ENCODE results near the gene NWD2. TPM values are rescaled to one million over a fixed set of nuclear protein-coding genes. Genes with fewer than 3 reads are reported as not detected.

NWD2 gene
- total RNA-seq, 1 donor from 2014 or later, result not detected

DNA sequence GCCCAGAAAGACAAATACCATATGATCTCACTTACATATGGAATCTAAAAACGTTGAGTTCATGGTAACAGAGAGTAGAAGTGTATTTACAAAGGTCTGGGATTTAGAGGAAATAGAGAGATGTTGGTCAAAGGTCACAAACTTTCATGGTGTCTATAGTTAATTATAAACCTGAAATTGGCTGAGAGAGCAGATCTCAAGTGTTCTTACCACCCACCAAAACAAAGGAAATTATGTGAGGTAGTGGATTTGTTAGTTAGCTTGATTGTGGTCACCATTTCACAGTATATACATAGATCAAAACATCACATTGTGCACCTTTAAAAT is 186.8 kb downstream of the NWD2 start:
- no peaks in the 10 kb centered on the region for H3K4me1 ChIP-seq (ENCODE audit: control insufficient read depth in 3 of 3, insufficient read depth in 3 of 3, low read length in 3 of 3)
- no peaks in the 10 kb centered on the region for H3K9me3 ChIP-seq (ENCODE audit: control insufficient read depth in 3 of 3, low read length in 3 of 3)
- no peaks in the 10 kb centered on the region for H3K27me3 ChIP-seq (ENCODE audit: control insufficient read depth in 3 of 3, insufficient read depth in 3 of 3, low read length in 3 of 3)
- no peak overlapping the region for H3K9ac ChIP-seq (ENCODE audit: low read depth in 1 of 3, low read length in 3 of 3)
- H3K36me3 ChIP-seq (ENCODE audit: control insufficient read depth in 3 of 3, insufficient read depth in 3 of 3, low read length in 3 of 3), result no peaks in the 10 kb centered on the region
- H3K27ac ChIP-seq (ENCODE audit: low read depth, low read length), result no peak overlapping the region
- H3K4me3 ChIP-seq (ENCODE audit: low read length in 3 of 3), result no peak overlapping the region

DNA sequence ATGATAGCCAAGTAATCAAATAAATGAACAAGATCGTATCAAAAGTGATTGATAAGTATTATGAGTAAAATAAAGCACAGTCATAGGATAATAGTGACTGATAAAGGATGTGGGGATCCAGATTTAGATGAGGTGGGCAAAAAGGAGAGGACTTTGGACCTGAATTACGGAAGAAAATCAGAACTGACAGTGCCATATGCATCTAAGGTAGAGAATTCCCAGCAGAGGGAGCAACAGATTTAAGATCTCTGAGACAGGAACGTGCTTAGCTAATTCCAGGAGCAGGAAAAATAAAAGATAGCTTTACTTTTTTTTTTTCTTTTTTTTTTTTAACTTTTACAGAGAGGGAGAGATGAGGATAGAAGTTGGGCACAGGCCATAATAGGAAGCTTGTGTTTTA is 189.9 kb downstream of the NWD2 start:
- H3K36me3 ChIP-seq (ENCODE audit: control insufficient read depth in 3 of 3, insufficient read depth in 3 of 3, low read length in 3 of 3), result no peaks in the 10 kb centered on the region
- no peaks in the 10 kb centered on the region for H3K4me1 ChIP-seq (ENCODE audit: control insufficient read depth in 3 of 3, insufficient read depth in 3 of 3, low read length in 3 of 3)
- H3K27ac ChIP-seq (ENCODE audit: low read depth, low read length), result no peak overlapping the region
- no peaks in the 10 kb centered on the region for H3K27me3 ChIP-seq (ENCODE audit: control insufficient read depth in 3 of 3, insufficient read depth in 3 of 3, low read length in 3 of 3)
- no peak overlapping the region for H3K9ac ChIP-seq (ENCODE audit: low read depth in 1 of 3, low read length in 3 of 3)
- H3K9me3 ChIP-seq (ENCODE audit: control insufficient read depth in 3 of 3, low read length in 3 of 3), result no peaks in the 10 kb centered on the region
- H3K4me3 ChIP-seq (ENCODE audit: low read length in 3 of 3), result no peak overlapping the region

GRCh38 chr4:37436546-37436945 is 192.0 kb downstream of the NWD2 start:
- no peak overlapping the region for H3K27ac ChIP-seq (ENCODE audit: low read depth, low read length)
- no peaks in the 10 kb centered on the region for H3K36me3 ChIP-seq (ENCODE audit: control insufficient read depth in 3 of 3, insufficient read depth in 3 of 3, low read length in 3 of 3)
- peaks cover 0 to 3% (median 0%) of the 10 kb centered on the region in 3 donors for H3K27me3 ChIP-seq (ENCODE audit: control insufficient read depth in 3 of 3, insufficient read depth in 3 of 3, low read length in 3 of 3)
- no peak overlapping the region for H3K9ac ChIP-seq (ENCODE audit: low read depth in 1 of 3, low read length in 3 of 3)
- H3K4me1 ChIP-seq (ENCODE audit: control insufficient read depth in 3 of 3, insufficient read depth in 3 of 3, low read length in 3 of 3), result no peaks in the 10 kb centered on the region
- no peak overlapping the region for H3K4me3 ChIP-seq (ENCODE audit: low read length in 3 of 3)
- H3K9me3 ChIP-seq (ENCODE audit: control insufficient read depth in 3 of 3, low read length in 3 of 3), result no peaks in the 10 kb centered on the region

- no peaks in the 10 kb centered on the region for H3K4me1 ChIP-seq (ENCODE audit: control insufficient read depth in 3 of 3, insufficient read depth in 3 of 3, low read length in 3 of 3)
- no peaks in the 10 kb centered on the region for H3K36me3 ChIP-seq (ENCODE audit: control insufficient read depth in 3 of 3, insufficient read depth in 3 of 3, low read length in 3 of 3)
- H3K9me3 ChIP-seq (ENCODE audit: control insufficient read depth in 3 of 3, low read length in 3 of 3), result no peaks in the 10 kb centered on the region
- H3K27me3 ChIP-seq (ENCODE audit: control insufficient read depth in 3 of 3, insufficient read depth in 3 of 3, low read length in 3 of 3), result peaks cover 0 to 3% (median 0%) of the 10 kb centered on the region in 3 donors
- H3K27ac ChIP-seq (ENCODE audit: low read depth, low read length), result no peak overlapping the region
- H3K9ac ChIP-seq (ENCODE audit: low read depth in 1 of 3, low read length in 3 of 3), result no peak overlapping the region
- no peak overlapping the region for H3K4me3 ChIP-seq (ENCODE audit: low read length in 3 of 3)
Observed at GRCh38 chr4:37437163-37437562, 192.6 kb downstream of the NWD2 start.

DNA sequence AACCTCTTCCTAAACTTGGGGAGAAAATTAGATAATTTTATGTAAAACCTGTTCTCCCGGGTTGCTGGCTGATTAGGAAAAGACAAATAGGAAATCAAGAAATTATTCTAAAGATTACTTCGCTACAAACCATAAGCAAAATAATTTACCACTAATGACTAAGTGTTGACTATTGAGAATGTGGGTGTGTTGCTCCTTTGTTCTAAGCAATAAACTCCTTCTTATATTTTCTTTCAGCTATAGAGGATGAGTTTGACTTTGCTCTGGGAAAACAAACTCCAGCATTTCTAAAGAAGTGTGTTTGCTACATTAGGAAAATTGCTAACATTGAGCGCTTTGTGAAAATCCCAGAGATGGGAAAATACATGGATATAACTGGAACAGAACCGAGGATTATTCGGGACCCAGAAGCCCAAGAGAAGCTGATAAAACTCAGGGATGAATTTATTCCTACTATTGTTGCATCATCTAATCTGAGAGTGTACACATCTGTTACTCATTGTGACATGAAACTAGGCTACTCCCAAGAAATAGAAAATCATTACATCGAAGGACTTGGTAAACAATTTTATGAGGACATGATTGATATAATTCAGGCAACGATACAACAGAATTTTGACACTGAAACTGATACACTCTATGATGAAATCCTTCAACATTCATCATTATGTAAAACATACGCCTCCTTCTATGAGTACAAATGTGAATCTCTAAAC is 194.2 kb downstream of the NWD2 start:
- Histone ChIP-seq H3K36me3 (ENCODE audit: control insufficient read depth in 3 of 3, insufficient read depth in 3 of 3, low read length in 3 of 3) (no peaks in the 10 kb centered on the region), H3K27ac (ENCODE audit: low read depth, low read length) (no peak overlapping the region), H3K4me3 (ENCODE audit: low read length in 3 of 3) (no peak overlapping the region), H3K9ac (ENCODE audit: low read depth in 1 of 3, low read length in 3 of 3) (no peak overlapping the region), H3K4me1 (ENCODE audit: control insufficient read depth in 3 of 3, insufficient read depth in 3 of 3, low read length in 3 of 3) (no peaks in the 10 kb centered on the region), H3K9me3 (ENCODE audit: control insufficient read depth in 3 of 3, low read length in 3 of 3) (no peaks in the 10 kb centered on the region), H3K27me3 (ENCODE audit: control insufficient read depth in 3 of 3, insufficient read depth in 3 of 3, low read length in 3 of 3) (peaks cover 0 to 3% (median 0%) of the 10 kb centered on the region in 3 donors)

- H3K4me1 ChIP-seq (ENCODE audit: control insufficient read depth in 3 of 3, insufficient read depth in 3 of 3, low read length in 3 of 3), result no peaks in the 10 kb centered on the region
- H3K27ac ChIP-seq (ENCODE audit: low read depth, low read length), result no peak overlapping the region
- H3K36me3 ChIP-seq (ENCODE audit: control insufficient read depth in 3 of 3, insufficient read depth in 3 of 3, low read length in 3 of 3), result no peaks in the 10 kb centered on the region
- H3K27me3 ChIP-seq (ENCODE audit: control insufficient read depth in 3 of 3, insufficient read depth in 3 of 3, low read length in 3 of 3), result peaks cover 0 to 3% (median 0%) of the 10 kb centered on the region in 3 donors
- H3K4me3 ChIP-seq (ENCODE audit: low read length in 3 of 3), result no peak overlapping the region
- H3K9ac ChIP-seq (ENCODE audit: low read depth in 1 of 3, low read length in 3 of 3), result no peak overlapping the region
- no peaks in the 10 kb centered on the region for H3K9me3 ChIP-seq (ENCODE audit: control insufficient read depth in 3 of 3, low read length in 3 of 3)
Observed at GRCh38 chr4:37439809-37440474, 195.4 kb downstream of the NWD2 start.

DNA sequence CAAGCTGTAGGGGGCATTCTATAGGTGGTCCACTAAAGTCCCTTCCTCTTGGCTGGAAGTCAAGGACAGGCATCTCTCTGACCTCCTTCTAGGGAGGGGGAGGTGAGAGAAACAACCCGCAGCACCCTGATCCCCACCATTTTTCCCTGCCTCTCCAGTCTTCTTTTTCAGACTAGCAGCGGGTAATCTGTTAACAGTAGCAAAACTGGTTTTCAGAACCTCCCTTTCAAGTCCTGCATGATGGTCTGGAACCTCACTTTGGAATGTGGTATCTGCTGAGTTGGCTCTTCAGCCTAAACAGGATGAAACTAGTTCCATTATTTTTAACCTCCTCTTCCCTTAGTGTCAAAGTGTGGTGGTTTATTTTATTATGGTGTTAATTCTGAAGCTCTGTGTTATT is 196.0 kb downstream of the NWD2 start:
- no peak overlapping the region for H3K27ac ChIP-seq (ENCODE audit: low read depth, low read length)

GRCh38 chr4:37441231-37442061 is 196.9 kb downstream of the NWD2 start:
- H3K27ac ChIP-seq (ENCODE audit: low read depth, low read length), result no peak overlapping the region
- no peaks in the 10 kb centered on the region for H3K4me1 ChIP-seq (ENCODE audit: control insufficient read depth in 3 of 3, insufficient read depth in 3 of 3, low read length in 3 of 3)
- no peak overlapping the region for H3K4me3 ChIP-seq (ENCODE audit: low read length in 3 of 3)
- H3K36me3 ChIP-seq (ENCODE audit: control insufficient read depth in 3 of 3, insufficient read depth in 3 of 3, low read length in 3 of 3), result no peaks in the 10 kb centered on the region
- H3K9me3 ChIP-seq (ENCODE audit: control insufficient read depth in 3 of 3, low read length in 3 of 3), result no peaks in the 10 kb centered on the region
- no peak overlapping the region for H3K9ac ChIP-seq (ENCODE audit: low read depth in 1 of 3, low read length in 3 of 3)
- peaks cover 0 to 6% (median 0%) of the 10 kb centered on the region in 3 donors for H3K27me3 ChIP-seq (ENCODE audit: control insufficient read depth in 3 of 3, insufficient read depth in 3 of 3, low read length in 3 of 3)

More for the DNA sequence above, 196.0 kb downstream of the NWD2 start:
- Histone ChIP-seq H3K9me3 (ENCODE audit: control insufficient read depth in 3 of 3, low read length in 3 of 3) (no peaks in the 10 kb centered on the region), H3K4me3 (ENCODE audit: low read length in 3 of 3) (no peak overlapping the region), H3K27me3 (ENCODE audit: control insufficient read depth in 3 of 3, insufficient read depth in 3 of 3, low read length in 3 of 3) (peaks cover 0 to 3% (median 0%) of the 10 kb centered on the region in 3 donors), H3K36me3 (ENCODE audit: control insufficient read depth in 3 of 3, insufficient read depth in 3 of 3, low read length in 3 of 3) (no peaks in the 10 kb centered on the region), H3K9ac (ENCODE audit: low read depth in 1 of 3, low read length in 3 of 3) (no peak overlapping the region), H3K4me1 (ENCODE audit: control insufficient read depth in 3 of 3, insufficient read depth in 3 of 3, low read length in 3 of 3) (no peaks in the 10 kb centered on the region)

DNA sequence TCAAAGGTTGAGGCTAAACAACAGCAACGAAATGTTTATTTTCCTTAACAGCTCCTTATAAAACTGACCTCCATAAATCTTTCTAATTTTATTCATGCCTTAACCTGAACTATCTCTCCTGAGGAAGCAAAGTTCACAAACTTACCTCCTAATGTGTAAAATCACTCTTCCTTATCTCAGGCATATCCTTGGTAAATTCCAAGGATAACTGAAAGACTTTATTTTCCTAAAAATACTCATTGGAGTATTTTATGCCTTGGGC is 197.4 kb downstream of the NWD2 start:
- no peaks in the 10 kb centered on the region for H3K9me3 ChIP-seq (ENCODE audit: control insufficient read depth in 3 of 3, low read length in 3 of 3)
- H3K27ac ChIP-seq (ENCODE audit: low read depth, low read length), result no peak overlapping the region
- H3K9ac ChIP-seq (ENCODE audit: low read depth in 1 of 3, low read length in 3 of 3), result no peak overlapping the region
- no peaks in the 10 kb centered on the region for H3K36me3 ChIP-seq (ENCODE audit: control insufficient read depth in 3 of 3, insufficient read depth in 3 of 3, low read length in 3 of 3)
- H3K4me1 ChIP-seq (ENCODE audit: control insufficient read depth in 3 of 3, insufficient read depth in 3 of 3, low read length in 3 of 3), result no peaks in the 10 kb centered on the region
- peaks cover 0 to 6% (median 0%) of the 10 kb centered on the region in 3 donors for H3K27me3 ChIP-seq (ENCODE audit: control insufficient read depth in 3 of 3, insufficient read depth in 3 of 3, low read length in 3 of 3)
- no peak overlapping the region for H3K4me3 ChIP-seq (ENCODE audit: low read length in 3 of 3)

DNA sequence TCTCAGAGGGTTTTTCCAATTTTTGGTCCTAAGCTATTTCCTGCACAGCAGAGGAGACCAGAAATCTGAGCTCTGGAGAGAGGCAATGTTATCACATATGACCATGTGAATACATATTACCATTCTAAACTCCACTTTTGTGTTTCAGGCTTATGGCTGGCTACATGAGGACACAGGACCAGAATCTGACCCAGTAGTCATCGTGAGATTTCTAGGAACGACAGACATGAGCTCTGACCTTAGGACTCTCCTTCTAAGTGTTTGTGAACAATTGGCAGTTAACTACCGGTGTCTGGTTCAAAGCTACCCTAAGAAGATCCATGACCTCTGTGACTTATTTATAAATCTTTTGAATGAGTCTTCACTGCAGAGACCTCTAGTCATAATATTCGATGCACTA is 198.6 kb downstream of the NWD2 start:
- no peak overlapping the region for H3K27ac ChIP-seq (ENCODE audit: low read depth, low read length)
- H3K4me1 ChIP-seq (ENCODE audit: control insufficient read depth in 3 of 3, insufficient read depth in 3 of 3, low read length in 3 of 3), result no peaks in the 10 kb centered on the region
- H3K27me3 ChIP-seq (ENCODE audit: control insufficient read depth in 3 of 3, insufficient read depth in 3 of 3, low read length in 3 of 3), result peaks cover 0 to 6% (median 0%) of the 10 kb centered on the region in 3 donors
- no peaks in the 10 kb centered on the region for H3K9me3 ChIP-seq (ENCODE audit: control insufficient read depth in 3 of 3, low read length in 3 of 3)
- no peak overlapping the region for H3K4me3 ChIP-seq (ENCODE audit: low read length in 3 of 3)
- no peaks in the 10 kb centered on the region for H3K36me3 ChIP-seq (ENCODE audit: control insufficient read depth in 3 of 3, insufficient read depth in 3 of 3, low read length in 3 of 3)
- no peak overlapping the region for H3K9ac ChIP-seq (ENCODE audit: low read depth in 1 of 3, low read length in 3 of 3)

Measured in skeletal muscle tissue (tissue), 4 donors.